DOHH2 (cell line): ENCODE results near the gene TLX2.

ENCODE experiments used
- H3F3A ChIP-seq: fragments of 200-600 bp; sonication (generic), shearing (Covaris generic); 2 replicates; pipeline ENCODE4 v1.6.0; 2016; ENCODE audit warnings: antibody characterized with exemption, mild to moderate bottlenecking; ENCODE audit not compliant: control insufficient read depth, insufficient read depth
- H3K27ac ChIP-seq: fragments of 200-600 bp; sonication (generic); 2 replicates; pipeline ENCODE4 v1.5.1; 2014; ENCODE audit warnings: low read depth, mild to moderate bottlenecking, low read length, moderate library complexity
- H3K27me3 ChIP-seq: fragments of 200-600 bp; sonication (generic); 2 replicates; pipeline ENCODE4 v1.6.1; 2014; ENCODE audit warnings: mild to moderate bottlenecking, low read length, mixed read lengths; ENCODE audit not compliant: control insufficient read depth
- H3K36me3 ChIP-seq: fragments of 200-600 bp; sonication (generic); 2 replicates; pipeline ENCODE4 v1.6.1; 2014; ENCODE audit warnings: mild to moderate bottlenecking, low read length, moderate library complexity, mixed read lengths; ENCODE audit not compliant: control insufficient read depth
- H3K4me1 ChIP-seq: fragments of 200-600 bp; sonication (generic); 2 replicates; pipeline ENCODE4 v1.6.1; 2014; ENCODE audit warnings: mild to moderate bottlenecking, low read length, mixed read lengths; ENCODE audit not compliant: control insufficient read depth
- H3K4me2 ChIP-seq: fragments of 200-600 bp; sonication (generic); 2 replicates; pipeline ENCODE4 v1.6.0; 2014; ENCODE audit warnings: mild to moderate bottlenecking, low read length, moderate library complexity
- H3K4me3 ChIP-seq: fragments of 200-600 bp; sonication (generic); 2 replicates; pipeline ENCODE4 v1.5.1; 2014; ENCODE audit warnings: mild to moderate bottlenecking, low read length, mixed read lengths
- H3K79me2 ChIP-seq: fragments of 200-600 bp; sonication (generic); 2 replicates; pipeline ENCODE4 v1.6.1; 2014; ENCODE audit warnings: mild to moderate bottlenecking, low read length, mixed read lengths; ENCODE audit not compliant: control insufficient read depth
- H3K9me2 ChIP-seq: fragments of 200-600 bp; sonication (generic); replicated peaks from 2 replicates; pipeline ENCODE4 v1.6.1; 2014; ENCODE audit warnings: mild to moderate bottlenecking, low read length, mixed read lengths; ENCODE audit not compliant: control insufficient read depth
- H3K9me3 ChIP-seq: fragments of 200-600 bp; sonication (generic); 2 replicates; pipeline ENCODE4 v1.6.1; 2014; ENCODE audit warnings: antibody characterized with exemption, low read length, mixed read lengths; ENCODE audit not compliant: control insufficient read depth, insufficient read depth
- H4K20me1 ChIP-seq: fragments of 200-600 bp; sonication (generic); 2 replicates; pipeline ENCODE4 v1.6.0; 2014; ENCODE audit warnings: low read depth, mild to moderate bottlenecking, antibody characterized with exemption, low read length, moderate library complexity; ENCODE audit not compliant: control insufficient read depth, insufficient read depth
- CTCF ChIP-seq: fragments of 200-600 bp; sonication (generic); IDR thresholded peaks from one replicate; pipeline ENCODE4 v1.5.1; 2014; ENCODE audit warnings: antibody characterized with exemption, mild to moderate bottlenecking, low read depth, low read length; ENCODE audit not compliant: poor library complexity, severe bottlenecking
- EZH2phosphoT487 ChIP-seq: fragments of 200-600 bp; sonication (generic); IDR thresholded peaks from 2 replicates; pipeline ENCODE4 v1.6.1; 2017; ENCODE audit warnings: borderline replicate concordance, mild to moderate bottlenecking, antibody characterized with exemption, low read length, moderate library complexity, mixed read lengths

TLX2 gene

GRCh38 chr2:74562126-74562775, 48.0 kb downstream of the TLX2 start:
- H3K9me2 ChIP-seq: no peaks in the 10 kb centered on the region
- H3K4me2 ChIP-seq: no peak overlapping the region
- H3K36me3 ChIP-seq: no peaks in the 10 kb centered on the region
- no peak overlapping the region for H3K27ac ChIP-seq
- H4K20me1 ChIP-seq: no peaks in the 10 kb centered on the region
- H3K4me3 ChIP-seq: no peak overlapping the region
- no peaks in the 10 kb centered on the region for H3K79me2 ChIP-seq
- H3K27me3 ChIP-seq: peaks cover 21% of the 10 kb centered on the region
- TF ChIP-seq CTCF (no peak), EZH2phosphoT487 (no peak)
- no peaks in the 10 kb centered on the region for H3K4me1 ChIP-seq
- H3F3A ChIP-seq: no peaks in the 10 kb centered on the region
- no peaks in the 10 kb centered on the region for H3K9me3 ChIP-seq

DNA sequence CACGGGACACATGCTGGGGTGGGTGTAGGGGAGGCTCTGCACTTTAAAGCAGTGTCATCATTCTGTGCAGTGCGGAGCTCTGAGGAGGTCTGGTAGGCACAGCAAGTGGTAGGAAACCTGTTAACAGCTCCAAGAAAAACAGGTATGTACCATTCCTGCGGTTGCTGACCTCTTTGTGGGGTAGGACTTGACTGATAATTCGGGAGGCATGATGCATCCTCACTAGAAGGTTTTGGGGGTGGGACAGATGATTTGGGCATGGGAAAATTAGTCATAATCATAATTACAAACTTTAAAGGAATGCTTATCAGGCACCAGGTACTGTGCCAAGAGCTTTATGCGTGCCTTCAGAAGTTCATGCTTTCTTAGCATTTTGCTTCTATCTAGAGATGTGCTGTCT, 50.0 kb downstream of the TLX2 start:
- no peaks in the 10 kb centered on the region for H3K36me3 ChIP-seq
- no peak overlapping the region for H3K27ac ChIP-seq
- no peaks in the 10 kb centered on the region for H3K4me1 ChIP-seq
- H4K20me1 ChIP-seq: no peaks in the 10 kb centered on the region
- H3K4me3 ChIP-seq: no peak overlapping the region
- TF ChIP-seq CTCF (no peak), EZH2phosphoT487 (no peak)
- H3F3A ChIP-seq: no peaks in the 10 kb centered on the region
- no peaks in the 10 kb centered on the region for H3K79me2 ChIP-seq
- peaks cover 21% of the 10 kb centered on the region for H3K27me3 ChIP-seq
- no peak overlapping the region for H3K4me2 ChIP-seq
- no peaks in the 10 kb centered on the region for H3K9me2 ChIP-seq
- H3K9me3 ChIP-seq: no peaks in the 10 kb centered on the region

DNA sequence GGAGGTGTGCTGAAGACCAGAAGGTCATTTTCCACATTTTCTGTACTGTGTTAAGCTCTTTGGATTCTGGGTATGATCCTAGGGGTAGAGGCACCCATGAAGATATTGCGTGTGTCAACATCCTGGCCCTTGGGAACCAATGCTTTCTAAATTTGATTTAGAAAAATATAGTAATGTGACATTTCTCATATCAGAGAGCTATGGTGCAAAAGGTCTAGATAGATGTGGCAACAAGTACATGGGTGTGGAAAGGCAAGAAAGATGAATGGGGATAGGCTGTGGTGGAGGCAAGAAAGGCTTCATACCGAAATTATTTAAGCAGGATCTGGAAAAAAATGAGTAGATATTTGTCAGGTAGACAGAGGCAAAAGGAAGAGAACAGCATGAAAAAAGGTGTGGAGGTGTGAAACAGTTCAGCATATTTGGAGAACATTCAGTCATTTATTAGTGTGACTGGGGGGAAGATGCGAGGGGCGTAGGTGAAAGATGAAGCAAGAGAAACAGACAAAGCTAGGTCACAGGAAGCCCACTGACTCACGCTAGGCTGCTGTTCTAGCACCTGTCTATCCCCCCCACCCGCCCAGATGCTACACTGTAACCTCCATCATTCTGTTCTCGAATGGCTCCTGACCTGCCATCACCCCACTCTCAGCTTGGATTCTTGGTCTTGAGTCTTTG, 52.0 kb downstream of the TLX2 start:
- H3K36me3 ChIP-seq: no peaks in the 10 kb centered on the region
- H3K79me2 ChIP-seq: no peaks in the 10 kb centered on the region
- H4K20me1 ChIP-seq: no peaks in the 10 kb centered on the region
- no peak overlapping the region for H3K27ac ChIP-seq
- no peak overlapping the region for H3K4me2 ChIP-seq
- peaks cover 13% of the 10 kb centered on the region; the same call in 1 of the 2 replicates for H3K27me3 ChIP-seq
- H3K9me3 ChIP-seq: no peaks in the 10 kb centered on the region
- H3K4me1 ChIP-seq: peaks cover 8% of the 10 kb centered on the region
- H3K4me3 ChIP-seq: no peak overlapping the region
- no peaks in the 10 kb centered on the region for H3K9me2 ChIP-seq
- TF ChIP-seq EZH2phosphoT487 (no peak), CTCF (no peak)
- no peaks in the 10 kb centered on the region for H3F3A ChIP-seq
